ENCODE data around the gene RABGAP1L.

GRCh38 chr1:174479281-174479680 is 320.0 kb downstream of the RABGAP1L start:
- TF ChIP-seq EZH2 (IDR thresholded peaks at IDR 0.05) (no peak), POLR2AphosphoS5 (IDR thresholded peaks at IDR 0.05; ENCODE audit: borderline replicate concordance, low read depth, low read length) (no peak), FOXP2 (optimal IDR thresholded peaks at IDR 0.05; ENCODE audit: control extremely low read depth, extremely low read length, insufficient read depth) (no peak)
